Mesendoderm (in vitro differentiated cells): ENCODE results near the gene TTC24.

ENCODE experiments used
- DNase-seq: peaks from one replicate; pipeline ENCODE4 v3.0.0; 2013
- H2AK5ac ChIP-seq: 2 replicates; pipeline ENCODE4 v1.6.1; 2013; ENCODE audit warnings: low read length, inconsistent platforms
- H2BK120ac ChIP-seq: 2 replicates; pipeline ENCODE4 v1.6.1; 2013; ENCODE audit warnings: low read depth, mild to moderate bottlenecking, low read length, moderate library complexity, mixed read lengths
- H2BK15ac ChIP-seq: replicated peaks from 2 replicates; pipeline ENCODE4 v1.6.1; 2013; ENCODE audit warnings: low read depth, mild to moderate bottlenecking, moderate library complexity
- H2BK5ac ChIP-seq: 2 replicates; pipeline ENCODE4 v1.6.1; 2013; ENCODE audit warnings: low read length, inconsistent platforms
- H3K18ac ChIP-seq: 2 replicates; pipeline ENCODE4 v1.6.1; 2013; ENCODE audit warnings: mild to moderate bottlenecking, low read length, mixed read lengths
- H3K23ac ChIP-seq: one replicate; pipeline ENCODE4 v1.6.1; 2013; ENCODE audit warnings: low read length
- H3K27ac ChIP-seq: 2 replicates; pipeline ENCODE4 v1.5.1; 2013; ENCODE audit warnings: low read depth, mild to moderate bottlenecking, inconsistent platforms, low read length, moderate library complexity
- H3K27me3 ChIP-seq: 2 replicates; pipeline ENCODE4 v1.6.1; 2013; ENCODE audit warnings: low read length, control low read depth, mild to moderate bottlenecking, inconsistent platforms; ENCODE audit not compliant: insufficient read depth, poor library complexity
- H3K36me3 ChIP-seq: 2 replicates; pipeline ENCODE4 v1.6.1; 2013; ENCODE audit warnings: low read length, inconsistent platforms; ENCODE audit not compliant: control insufficient read depth, insufficient read depth
- H3K4ac ChIP-seq: one replicate; pipeline ENCODE4 v1.6.1; 2013; ENCODE audit warnings: low read depth, mild to moderate bottlenecking, low read length, moderate library complexity
- H3K4me1 ChIP-seq: 2 replicates; pipeline ENCODE4 v1.6.1; 2013; ENCODE audit warnings: low read depth, low read length, inconsistent platforms; ENCODE audit not compliant: control insufficient read depth
- H3K4me2 ChIP-seq: 2 replicates; pipeline ENCODE4 v1.6.1; 2013; ENCODE audit warnings: low read length
- H3K4me3 ChIP-seq: 2 replicates; pipeline ENCODE4 v1.5.1; 2013; ENCODE audit warnings: mild to moderate bottlenecking, low read length
- H3K56ac ChIP-seq: one replicate; pipeline ENCODE4 v1.6.1; 2013; ENCODE audit warnings: low read length
- H3K79me1 ChIP-seq: 2 replicates; pipeline ENCODE4 v1.6.1; 2013; ENCODE audit warnings: low read length, inconsistent platforms
- H3K79me2 ChIP-seq: 2 replicates; pipeline ENCODE4 v1.6.1; 2013; ENCODE audit warnings: mild to moderate bottlenecking, low read length; ENCODE audit not compliant: control insufficient read depth, insufficient read depth
- H3K9ac ChIP-seq: 2 replicates; pipeline ENCODE4 v1.6.1; 2013; ENCODE audit warnings: low read length, inconsistent platforms
- H4K5ac ChIP-seq: one replicate; pipeline ENCODE4 v1.6.1; 2013; ENCODE audit warnings: low read length
- H4K8ac ChIP-seq: one replicate; pipeline ENCODE4 v1.6.1; 2013; ENCODE audit warnings: low read depth, mild to moderate bottlenecking, control low read depth, low read length, moderate library complexity
- WGBS: extraction: QIAGEN DNeasy Blood & Tissue Kit; methylation state at CpG from one replicate; pipeline ENCODE4 v1.1.7; 2013; ENCODE audit warnings: low lambda C conversion rate, missing lambda C conversion rate; ENCODE audit not compliant: insufficient coverage; ENCODE audit errors: extremely low coverage; 5-methylcytosine and 5-hydroxymethylcytosine counted together

The TTC24 gene

DNA sequence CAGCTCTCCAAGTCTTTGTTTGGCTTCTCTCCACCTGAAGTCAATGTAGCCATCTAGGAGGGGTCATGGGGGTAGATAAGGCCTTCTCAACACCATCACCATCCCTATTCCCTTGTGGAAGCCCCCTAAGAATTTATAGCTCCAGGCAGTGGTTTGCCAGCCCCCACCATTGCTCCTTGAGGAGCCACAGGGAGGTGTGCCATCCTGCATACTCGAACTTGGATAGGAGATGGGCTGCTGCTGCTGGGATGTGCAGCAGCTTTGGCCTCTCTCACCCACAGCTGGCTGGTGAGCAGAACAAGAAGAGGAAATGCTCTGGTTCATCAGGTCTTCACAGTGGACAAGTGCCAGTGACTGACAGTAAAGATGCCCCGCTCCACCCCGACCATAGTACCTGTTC is 16.9 kb downstream of the TTC24 start:
- H3K79me1 ChIP-seq = peaks cover 14% of the 10 kb centered on the region
- H4K5ac ChIP-seq = no peak overlapping the region
- no peak overlapping the region for H3K23ac ChIP-seq
- H3K4ac ChIP-seq = no peak overlapping the region
- no peak overlapping the region for H3K4me3 ChIP-seq
- no peak overlapping the region for H3K18ac ChIP-seq
- H3K4me1 ChIP-seq = no peaks in the 10 kb centered on the region
- no CpG with 5 or more reads among the region's 3 CpGs for WGBS
- no peak overlapping the region for H3K4me2 ChIP-seq
- no peak overlapping the region for H4K8ac ChIP-seq
- no peak overlapping the region for H2BK120ac ChIP-seq
- H2BK5ac ChIP-seq = no peak overlapping the region
- peaks cover 9% of the 10 kb centered on the region for H3K36me3 ChIP-seq
- no peak for DNase-seq
- peaks cover 13% of the 10 kb centered on the region for H3K79me2 ChIP-seq
- H3K27me3 ChIP-seq = no peaks in the 10 kb centered on the region
- H2AK5ac ChIP-seq = no peak overlapping the region
- H3K9ac ChIP-seq = no peak overlapping the region
- H2BK15ac ChIP-seq = no peak overlapping the region
- no peak overlapping the region for H3K56ac ChIP-seq
- no peak overlapping the region for H3K27ac ChIP-seq

GRCh38 chr1:156598125-156598524 is 18.6 kb downstream of the TTC24 start:
- DNase-seq = no peak
- Histone ChIP-seq H3K36me3 (peaks cover 9% of the 10 kb centered on the region), H3K18ac (no peak overlapping the region), H2AK5ac (no peak overlapping the region), H3K4me2 (no peak overlapping the region), H3K27ac (no peak overlapping the region), H2BK15ac (no peak overlapping the region), H3K9ac (no peak overlapping the region), H4K8ac (no peak overlapping the region), H3K56ac (no peak overlapping the region), H3K4ac (no peak overlapping the region), H3K27me3 (no peaks in the 10 kb centered on the region), H3K79me2 (peaks cover 13% of the 10 kb centered on the region), H2BK5ac (no peak overlapping the region), H2BK120ac (no peak overlapping the region), H3K23ac (no peak overlapping the region), H4K5ac (no peak overlapping the region), H3K4me3 (no peak overlapping the region), H3K4me1 (no peaks in the 10 kb centered on the region), H3K79me1 (peaks cover 14% of the 10 kb centered on the region)
- no CpG with 5 or more reads among the region's 5 CpGs for WGBS

DNA sequence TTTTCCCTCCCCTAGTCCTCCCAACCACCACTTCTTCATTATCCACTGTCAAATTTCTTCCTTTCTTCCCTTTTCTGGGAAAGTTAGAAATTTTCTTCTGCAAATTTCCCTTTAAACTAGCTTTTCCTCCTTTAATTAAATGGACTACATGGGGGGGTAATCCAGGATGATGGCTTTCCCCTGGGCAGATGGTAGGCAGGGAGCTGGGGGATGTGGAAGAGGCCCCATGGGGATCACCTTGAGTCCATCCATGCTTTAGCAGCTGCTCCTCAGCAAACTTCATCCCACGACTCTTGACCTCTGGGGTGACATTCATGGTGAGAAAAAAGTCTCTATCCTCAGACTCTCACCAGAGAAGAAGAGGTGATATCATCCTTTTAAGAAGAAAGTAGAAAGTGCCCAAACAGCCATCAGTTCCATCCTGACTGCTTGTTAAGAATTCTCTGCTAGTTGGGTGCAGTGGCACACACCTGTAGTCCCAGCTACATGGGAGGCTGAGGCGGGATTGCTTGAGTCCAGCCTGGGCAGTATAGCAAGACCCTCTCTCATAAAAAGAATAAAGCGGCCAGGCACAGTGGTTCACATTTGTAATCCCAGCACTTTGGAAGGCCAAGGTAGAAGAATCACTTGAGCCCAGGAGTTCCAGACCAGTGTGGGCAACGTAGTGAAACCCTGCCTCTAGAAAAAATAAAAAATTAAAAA is 19.4 kb downstream of the TTC24 start:
- H2AK5ac ChIP-seq = no peak overlapping the region
- H3K4me2 ChIP-seq = no peak overlapping the region
- no peak overlapping the region for H2BK15ac ChIP-seq
- H3K4ac ChIP-seq = no peak overlapping the region
- DNase-seq = no peak
- no peak overlapping the region for H3K4me3 ChIP-seq
- H4K5ac ChIP-seq = no peak overlapping the region
- no peak overlapping the region for H2BK5ac ChIP-seq
- H3K27ac ChIP-seq = no peak overlapping the region
- H4K8ac ChIP-seq = no peak overlapping the region
- H3K56ac ChIP-seq = no peak overlapping the region
- H3K36me3 ChIP-seq = peaks cover 9% of the 10 kb centered on the region
- H3K79me1 ChIP-seq = peaks cover 14% of the 10 kb centered on the region
- H3K79me2 ChIP-seq = peaks cover 13% of the 10 kb centered on the region
- no peaks in the 10 kb centered on the region for H3K27me3 ChIP-seq
- no peak overlapping the region for H2BK120ac ChIP-seq
- WGBS = no CpG with 5 or more reads among the region's 4 CpGs
- no peak overlapping the region for H3K9ac ChIP-seq
- no peak overlapping the region for H3K23ac ChIP-seq
- no peak overlapping the region for H3K18ac ChIP-seq
- no peaks in the 10 kb centered on the region for H3K4me1 ChIP-seq

GRCh38 chr1:156599811-156600210 is 20.3 kb downstream of the TTC24 start:
- H3K4ac ChIP-seq = no peak overlapping the region
- no peak overlapping the region for H3K9ac ChIP-seq
- H3K36me3 ChIP-seq = peaks cover 6% of the 10 kb centered on the region
- H3K79me1 ChIP-seq = peaks cover 14% of the 10 kb centered on the region
- no peak overlapping the region for H3K23ac ChIP-seq
- no peak overlapping the region for H2BK15ac ChIP-seq
- H3K4me1 ChIP-seq = no peaks in the 10 kb centered on the region
- no peak overlapping the region for H4K5ac ChIP-seq
- H4K8ac ChIP-seq = no peak overlapping the region
- no peak for DNase-seq
- no peaks in the 10 kb centered on the region for H3K27me3 ChIP-seq
- H3K27ac ChIP-seq = no peak overlapping the region
- H2BK5ac ChIP-seq = no peak overlapping the region
- peaks cover 13% of the 10 kb centered on the region for H3K79me2 ChIP-seq
- H2AK5ac ChIP-seq = no peak overlapping the region
- H2BK120ac ChIP-seq = no peak overlapping the region
- WGBS = no CpG with 5 or more reads among the region's 3 CpGs
- H3K56ac ChIP-seq = no peak overlapping the region
- no peak overlapping the region for H3K18ac ChIP-seq
- no peak overlapping the region for H3K4me2 ChIP-seq
- no peak overlapping the region for H3K4me3 ChIP-seq

DNA sequence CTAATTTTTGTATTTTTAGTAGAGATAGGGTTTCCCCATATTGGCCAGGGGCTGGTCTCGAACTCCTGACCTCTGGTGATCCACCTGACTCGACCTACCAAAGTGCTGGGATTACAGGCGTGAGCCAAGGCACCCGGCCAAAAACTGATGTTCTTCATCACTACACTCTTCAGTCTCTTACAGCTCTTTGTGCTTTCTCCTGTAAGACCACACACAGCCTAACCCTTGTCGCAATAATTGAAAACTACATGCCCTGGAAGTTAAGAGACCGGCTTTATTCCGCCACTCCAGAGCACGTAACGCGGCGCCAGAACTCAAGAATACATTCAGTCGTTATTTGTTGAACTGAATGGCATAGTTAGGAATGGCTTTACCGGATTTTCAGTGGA is 21.2 kb downstream of the TTC24 start:
- no peak overlapping the region for H3K27ac ChIP-seq
- H3K56ac ChIP-seq = peak overlapping the region; percentile 93
- H3K36me3 ChIP-seq = peaks cover 5% of the 10 kb centered on the region
- H3K4me2 ChIP-seq = peak overlapping the region; percentile 89
- peak overlapping the region; percentile 85 for H3K9ac ChIP-seq
- peak overlapping the region; percentile 84 for H3K4ac ChIP-seq
- peak overlapping the region; percentile 85 for H3K4me3 ChIP-seq
- peaks cover 14% of the 10 kb centered on the region for H3K79me1 ChIP-seq
- no CpG with 5 or more reads among the region's 13 CpGs for WGBS
- no peak overlapping the region for H2BK120ac ChIP-seq
- no peak overlapping the region for H2AK5ac ChIP-seq
- H3K23ac ChIP-seq = no peak overlapping the region
- H3K27me3 ChIP-seq = no peaks in the 10 kb centered on the region
- H4K5ac ChIP-seq = no peak overlapping the region
- H3K18ac ChIP-seq = peak overlapping the region; percentile 55
- no peak overlapping the region for H2BK5ac ChIP-seq
- DNase-seq = no peak
- H2BK15ac ChIP-seq = no peak overlapping the region
- no peak overlapping the region for H4K8ac ChIP-seq
- no peaks in the 10 kb centered on the region for H3K4me1 ChIP-seq
- peaks cover 13% of the 10 kb centered on the region for H3K79me2 ChIP-seq
